Sigmoid colon (tissue), 4 donors: ENCODE data around the gene RPSA.
"Not testable (repeated sequence)": the region's sequence is repeated elsewhere in the genome, so short reads cannot be mapped to it uniquely, and the experiment has no call there.

Experiments
- EP300 ChIP-seq, 4 donors: sonication (generic); formaldehyde crosslinking; IDR thresholded peaks; one replicate each; pipeline ENCODE4 v1.6.1; 2017; ENCODE audit warnings: antibody characterized with exemption in 4 of 4
- TF ChIP-seq, protein P1 (sequence below), 4 experiments: fragments of 450-650 bp in 3 of 4; fragments of 200-600 bp in 1 of 4; IDR thresholded peaks; one replicate each; pipeline ENCODE4 v1.5.1; 2016 to 2019; ENCODE audit warnings: antibody characterized with exemption in 4 of 4, mild to moderate bottlenecking in 3 of 4, moderate library complexity in 2 of 4

GRCh38 chr3:39453872-39454271 lies 47.4 kb downstream of the RPSA start:
- TF ChIP-seq, protein P1, sequence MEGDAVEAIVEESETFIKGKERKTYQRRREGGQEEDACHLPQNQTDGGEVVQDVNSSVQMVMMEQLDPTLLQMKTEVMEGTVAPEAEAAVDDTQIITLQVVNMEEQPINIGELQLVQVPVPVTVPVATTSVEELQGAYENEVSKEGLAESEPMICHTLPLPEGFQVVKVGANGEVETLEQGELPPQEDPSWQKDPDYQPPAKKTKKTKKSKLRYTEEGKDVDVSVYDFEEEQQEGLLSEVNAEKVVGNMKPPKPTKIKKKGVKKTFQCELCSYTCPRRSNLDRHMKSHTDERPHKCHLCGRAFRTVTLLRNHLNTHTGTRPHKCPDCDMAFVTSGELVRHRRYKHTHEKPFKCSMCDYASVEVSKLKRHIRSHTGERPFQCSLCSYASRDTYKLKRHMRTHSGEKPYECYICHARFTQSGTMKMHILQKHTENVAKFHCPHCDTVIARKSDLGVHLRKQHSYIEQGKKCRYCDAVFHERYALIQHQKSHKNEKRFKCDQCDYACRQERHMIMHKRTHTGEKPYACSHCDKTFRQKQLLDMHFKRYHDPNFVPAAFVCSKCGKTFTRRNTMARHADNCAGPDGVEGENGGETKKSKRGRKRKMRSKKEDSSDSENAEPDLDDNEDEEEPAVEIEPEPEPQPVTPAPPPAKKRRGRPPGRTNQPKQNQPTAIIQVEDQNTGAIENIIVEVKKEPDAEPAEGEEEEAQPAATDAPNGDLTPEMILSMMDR (IDR thresholded peaks at IDR 0.05), result not testable (repeated sequence)
- not testable (repeated sequence) for TF ChIP-seq EP300 (IDR thresholded peaks at IDR 0.05)
